GM19463 (cell line): Measurements from ENCODE around the gene HMGN4.
"Not testable (repeated sequence)": the region's sequence is repeated elsewhere in the genome, so short reads cannot be mapped to it uniquely, and the experiment has no call there.

Experiments
- ATAC-seq: cut with Tn5 transposase; IDR thresholded peaks from one replicate; pipeline ENCODE4 v1.9.1; 2021; ENCODE audit warnings: mild to moderate bottlenecking, moderate library complexity; ENCODE audit not compliant: unreplicated experiment

HMGN4 gene

GRCh38 chr6:26537846-26538571, at the start of gene HMGN4:
HMGN4 (plus strand) TSS chr6:26538366; CDS start chr6:26545207, 6,841 bp downstream.
- ATAC-seq = peak; percentile 57

GRCh38 chr6:26489996-26490964, 47.9 kb upstream of the HMGN4 start:
- no peak for ATAC-seq

- ATAC-seq = no peak
These were observed 46.6 kb upstream of the HMGN4 start for GRCh38 chr6:26491604-26492003.

GRCh38 chr6:26493258-26493657, 44.9 kb upstream of the HMGN4 start:
- ATAC-seq = no peak

- no peak for ATAC-seq
These were observed 44.0 kb upstream of the HMGN4 start for GRCh38 chr6:26494117-26494516.

- ATAC-seq = no peak
These were observed 42.9 kb upstream of the HMGN4 start for GRCh38 chr6:26495281-26495680.

- ATAC-seq = no peak
These were observed 40.6 kb upstream of the HMGN4 start for GRCh38 chr6:26497610-26498009.

- no peak for ATAC-seq
These were observed 38.1 kb upstream of the HMGN4 start, which contains the start of gene BTN1A1 for GRCh38 chr6:26500102-26500501. BTN1A1 (plus strand) TSS chr6:26500303; CDS start chr6:26501287, 984 bp downstream.

- no peak for ATAC-seq
These were observed 36.6 kb upstream of the HMGN4 start for GRCh38 chr6:26501482-26501986.

GRCh38 chr6:26502165-26502564, 36.0 kb upstream of the HMGN4 start:
- no peak for ATAC-seq

- ATAC-seq = no peak
These were observed 35.5 kb upstream of the HMGN4 start for GRCh38 chr6:26502626-26503025.

- ATAC-seq = no peak
These were observed 30.5 kb upstream of the HMGN4 start for GRCh38 chr6:26507658-26508057.

- not testable (repeated sequence) for ATAC-seq
These were observed 27.1 kb upstream of the HMGN4 start for GRCh38 chr6:26511033-26511432.

GRCh38 chr6:26514984-26515383, 23.2 kb upstream of the HMGN4 start:
- ATAC-seq = no peak

- ATAC-seq = no peak
These were observed 21.4 kb upstream of the HMGN4 start for GRCh38 chr6:26516481-26517427.

- no peak for ATAC-seq
These were observed 18.8 kb upstream of the HMGN4 start for GRCh38 chr6:26519359-26519758.

GRCh38 chr6:26520237-26520849, 17.8 kb upstream of the HMGN4 start:
- ATAC-seq = peak; percentile 26

GRCh38 chr6:26520850-26521599, 17.1 kb upstream of the HMGN4 start:
- ATAC-seq = peak; percentile 45
